GM21619 (cell line): ENCODE measurements around the gene LCN9.

Experiments used
- ATAC-seq: cut with Tn5 transposase; IDR thresholded peaks from one replicate; pipeline ENCODE4 v1.9.1; 2021; ENCODE audit not compliant: unreplicated experiment

The LCN9 gene

DNA sequence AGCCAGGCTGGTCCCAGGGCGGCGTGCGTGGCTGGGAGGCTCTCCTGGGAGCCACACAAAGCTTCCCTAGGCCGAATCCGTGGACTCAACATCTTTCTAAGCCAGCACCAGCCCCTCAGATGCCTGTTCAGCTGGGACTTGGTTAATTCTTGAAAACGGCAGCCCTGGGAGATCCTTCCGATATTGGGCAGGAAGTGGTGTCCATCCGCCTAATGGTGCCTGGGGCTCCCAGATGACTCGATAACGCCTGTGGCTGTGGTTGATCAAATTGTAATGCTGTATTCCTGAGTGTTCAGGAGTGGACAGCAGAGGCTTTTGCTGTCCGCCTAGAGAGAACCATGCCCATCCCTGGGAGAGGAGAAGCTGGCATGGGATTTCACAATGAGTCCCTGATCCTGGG lies 52.9 kb downstream of the LCN9 start:
- ATAC-seq, result no peak
